Fibroblast of skin of right biceps (primary cell): Measurements from ENCODE around the gene MBP.

Experiments
- DNase-seq: peaks from one replicate; pipeline ENCODE4 v3.0.0-alpha.2; 2013

The MBP gene

DNA sequence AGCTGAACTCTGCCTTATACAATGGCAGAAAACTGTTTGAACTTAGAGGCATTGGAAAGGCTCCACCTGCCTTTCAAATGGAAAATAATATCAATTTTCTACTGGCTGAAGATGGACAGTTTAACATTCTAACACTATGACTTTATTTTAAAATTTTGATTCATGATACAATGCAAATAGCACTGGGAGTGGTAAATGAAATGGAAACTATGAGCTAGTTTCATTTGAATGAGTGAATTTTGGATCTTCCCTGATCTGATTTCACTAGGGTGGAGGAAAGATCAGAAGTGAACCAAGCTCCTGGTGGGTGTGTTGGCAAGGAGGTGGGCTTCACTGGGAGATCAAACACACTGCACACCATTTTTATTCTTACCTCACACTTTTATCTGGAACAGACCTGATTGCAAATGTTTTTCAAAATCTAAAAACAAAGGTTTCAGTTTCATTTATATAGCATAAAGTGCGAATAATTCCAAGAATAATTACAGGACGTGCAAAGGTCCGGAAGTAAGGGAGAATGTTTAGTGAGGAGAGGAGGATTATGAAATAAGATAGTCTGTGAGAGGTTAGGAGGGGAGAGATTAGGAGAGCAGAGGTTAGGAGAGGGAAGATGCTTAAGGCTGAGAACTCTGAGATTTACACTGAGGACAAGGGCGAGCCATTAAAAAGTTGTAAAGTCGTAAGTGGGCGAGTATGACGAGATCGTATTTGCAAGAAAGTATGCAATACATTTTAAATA lies 18.6 kb upstream of the MBP start:
- no peak for DNase-seq

DNA sequence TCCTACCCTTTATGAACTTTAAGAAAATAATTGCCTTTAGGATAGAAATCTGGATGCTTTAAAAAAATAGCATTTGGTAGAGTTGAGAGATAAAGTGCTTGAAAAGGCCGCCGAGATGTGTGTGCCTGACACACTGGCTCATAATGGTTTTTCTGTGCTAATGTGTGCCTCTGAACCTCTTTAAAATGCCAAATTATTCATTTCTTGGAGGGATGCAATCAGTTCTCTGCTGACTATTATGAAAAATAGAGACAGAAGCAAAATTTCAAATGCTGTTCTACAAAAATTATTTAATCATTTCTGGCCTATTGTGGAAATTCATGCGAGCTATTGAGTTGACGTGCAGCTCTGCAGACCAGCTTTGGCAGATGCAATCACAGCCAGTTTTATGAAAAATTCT lies 18.0 kb upstream of the MBP start:
- no peak for DNase-seq

- no peak for DNase-seq
Observed at GRCh38 chr18:77148289-77148688, 15.7 kb upstream of the MBP start.

GRCh38 chr18:77147418-77147852 lies 14.9 kb upstream of the MBP start:
- DNase-seq: peak; percentile 60

DNA sequence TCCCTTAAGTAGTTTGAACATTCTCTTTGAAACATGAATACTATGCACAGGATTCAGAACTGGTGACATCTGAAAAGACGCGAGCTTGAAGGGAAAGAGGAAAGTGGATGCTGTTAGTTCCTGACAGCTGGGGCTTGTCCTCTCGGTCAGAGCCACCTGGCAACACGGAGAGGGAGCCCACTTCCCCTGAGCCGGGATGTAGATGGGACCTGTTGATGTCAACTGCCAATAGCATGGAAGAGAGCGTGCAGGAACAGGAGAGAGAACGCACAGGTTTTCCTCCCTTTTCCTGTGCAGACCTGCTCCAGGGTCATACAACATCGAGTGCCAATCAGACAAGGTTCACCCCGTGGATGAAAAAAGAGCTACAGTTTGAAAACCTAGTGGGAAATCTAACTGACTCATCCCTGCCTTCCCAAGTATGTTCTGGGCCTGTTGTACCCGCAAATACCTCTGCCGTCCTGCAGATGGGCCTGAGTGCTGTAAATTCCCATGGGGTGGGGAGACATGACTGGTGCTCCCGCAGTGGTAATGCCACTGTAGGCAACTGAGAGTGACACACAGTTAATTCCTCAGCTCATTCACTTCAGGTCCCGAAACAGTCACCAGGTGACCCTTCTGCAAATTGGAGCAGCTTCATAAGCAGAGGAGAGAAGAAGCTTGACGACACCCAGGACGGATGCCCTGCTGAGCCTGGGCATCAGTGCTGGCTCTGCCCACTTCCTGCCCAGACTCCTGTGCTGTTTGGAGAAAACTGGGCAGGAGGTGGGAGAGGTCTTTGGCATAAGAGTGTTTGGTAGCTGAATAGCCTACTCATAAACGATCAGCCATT lies 13.9 kb upstream of the MBP start:
- no peak for DNase-seq

GRCh38 chr18:77145364-77145901 lies 12.8 kb upstream of the MBP start:
- DNase-seq: no peak

- DNase-seq: no peak
Observed at GRCh38 chr18:77144451-77145118, 12.0 kb upstream of the MBP start.

DNA sequence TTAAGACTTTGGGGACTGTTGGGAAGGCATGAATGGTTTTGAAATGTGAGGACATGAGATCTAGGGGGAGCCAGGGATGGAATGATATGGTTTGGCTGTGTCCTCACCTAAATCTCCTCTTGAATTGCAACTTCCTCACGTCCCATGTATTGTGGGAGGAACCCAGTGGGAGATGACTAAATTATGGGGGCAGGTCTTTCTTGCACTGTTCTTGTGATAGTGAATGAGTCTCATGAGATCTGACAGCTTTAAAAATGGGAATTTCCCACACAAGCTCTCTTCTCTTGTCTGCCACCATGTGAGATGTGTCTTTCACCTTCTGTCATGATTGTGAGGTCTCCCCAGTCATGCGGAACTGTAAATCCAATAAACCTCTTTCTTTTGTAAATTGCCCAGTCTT lies 11.5 kb upstream of the MBP start:
- no peak for DNase-seq

- DNase-seq: no peak
Observed at GRCh38 chr18:77143196-77143595, 10.6 kb upstream of the MBP start.

GRCh38 chr18:77141401-77142118 lies 9.0 kb upstream of the MBP start:
- no peak for DNase-seq

DNA sequence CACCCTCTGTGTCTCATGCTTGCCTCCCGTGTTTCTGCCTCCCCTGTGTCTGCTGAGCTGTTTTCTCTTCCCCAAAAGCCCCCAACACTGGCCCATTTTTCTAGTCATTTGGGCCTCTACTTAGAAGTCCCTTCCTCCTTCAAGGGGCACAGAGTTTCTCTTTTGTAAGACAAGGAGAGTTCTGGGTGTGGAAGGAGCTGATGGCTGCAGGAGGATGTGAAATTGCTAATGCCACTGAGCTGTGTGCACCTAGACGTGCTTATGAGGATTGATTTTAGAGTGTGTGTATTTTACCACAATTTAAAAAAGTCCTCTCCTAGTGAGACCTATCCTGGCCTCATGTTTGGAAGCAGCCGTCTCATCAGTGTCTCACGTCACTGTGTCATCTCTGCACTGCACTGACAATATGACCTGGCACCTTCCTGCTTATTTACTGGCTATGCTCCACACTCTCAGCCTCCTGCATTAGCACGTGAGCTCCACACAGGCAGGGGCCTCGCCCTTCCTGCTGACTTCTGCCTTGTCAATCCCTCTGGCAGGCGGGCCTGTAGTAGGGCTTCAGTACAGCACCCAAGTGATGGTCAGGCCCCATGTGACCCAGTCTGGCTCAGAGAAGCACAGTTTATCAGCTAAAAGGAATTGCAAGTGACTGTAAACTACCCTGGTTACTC lies 8.0 kb upstream of the MBP start:
- no peak for DNase-seq

GRCh38 chr18:77140030-77140429 lies 7.4 kb upstream of the MBP start:
- DNase-seq: no peak

DNA sequence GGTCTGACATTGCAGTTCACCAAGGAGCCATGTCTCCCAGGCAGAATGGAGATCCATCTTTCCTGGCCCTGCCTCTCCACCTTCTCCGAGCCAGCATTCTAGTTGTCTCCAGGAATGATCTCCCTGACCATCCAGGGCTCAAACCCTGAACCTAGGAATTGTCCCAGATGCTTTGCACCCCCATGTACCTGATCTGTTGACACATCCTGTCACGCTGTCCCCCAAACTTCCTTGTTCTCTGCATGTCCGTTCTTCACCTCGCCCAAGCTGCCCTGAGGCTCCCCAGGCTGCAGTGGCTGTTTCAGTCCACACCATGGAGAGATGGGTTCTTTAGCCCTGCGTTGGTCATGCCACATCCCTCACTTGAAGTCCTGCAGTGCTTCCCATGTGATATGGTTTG lies 7.0 kb upstream of the MBP start:
- no peak for DNase-seq

GRCh38 chr18:77138270-77138669 lies 5.7 kb upstream of the MBP start:
- no peak for DNase-seq

GRCh38 chr18:77137851-77138250 lies 5.3 kb upstream of the MBP start:
- DNase-seq: no peak

GRCh38 chr18:77136871-77137665 lies 4.5 kb upstream of the MBP start:
- DNase-seq: no peak

- DNase-seq: no peak
Observed at GRCh38 chr18:77136076-77136718, 3.6 kb upstream of the MBP start.

GRCh38 chr18:77135339-77136075 lies 2.9 kb upstream of the MBP start:
- no peak for DNase-seq

- no peak for DNase-seq
Observed at GRCh38 chr18:77134611-77135010, 2.0 kb upstream of the MBP start.

DNA sequence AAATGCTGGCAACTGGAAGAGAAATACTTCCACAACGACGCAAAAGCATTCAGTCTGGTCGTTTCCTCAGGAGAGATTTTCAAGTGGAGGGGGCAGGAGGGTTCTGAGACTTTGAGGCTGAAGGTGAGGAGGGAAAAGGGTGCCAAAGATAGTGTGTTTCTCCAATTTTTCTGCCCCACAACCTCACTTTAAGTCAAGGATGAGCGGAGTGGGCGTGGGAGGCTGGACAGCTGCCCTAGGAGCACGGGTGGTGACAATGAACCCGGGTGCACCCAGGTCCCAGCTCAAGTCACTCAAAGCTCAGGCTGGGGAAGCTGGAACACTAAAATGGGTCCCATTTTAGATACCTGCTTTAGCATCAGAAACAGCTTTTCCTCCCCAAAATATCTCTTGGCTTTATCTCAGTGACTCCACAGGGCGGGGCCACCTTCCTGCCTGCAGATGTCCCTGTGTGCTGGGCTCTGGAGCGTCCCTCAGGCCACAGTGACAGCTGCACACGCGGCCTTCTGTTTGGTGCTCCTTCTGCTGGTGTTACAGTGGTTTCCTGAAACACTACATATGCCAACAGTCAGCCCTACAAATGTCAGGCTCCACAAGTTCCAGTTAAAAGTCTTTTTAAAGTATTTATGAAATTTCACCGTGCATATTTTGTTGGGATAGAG lies 1.4 kb upstream of the MBP start:
- DNase-seq: no peak
